GM19023 (cell line): Measurements from ENCODE around the gene ANK3.

ENCODE experiments used
- ATAC-seq: cut with Tn5 transposase; IDR thresholded peaks from one replicate; pipeline ENCODE4 v1.9.1; 2021; ENCODE audit warnings: mild to moderate bottlenecking, moderate library complexity; ENCODE audit not compliant: unreplicated experiment

ANK3 gene

GRCh38 chr10:60348982-60349381, 40.7 kb downstream of the ANK3 start:
- ATAC-seq, result no peak

GRCh38 chr10:60347270-60347669, 42.4 kb downstream of the ANK3 start:
- ATAC-seq, result no peak

GRCh38 chr10:60346661-60347060, 43.0 kb downstream of the ANK3 start:
- no peak for ATAC-seq

- no peak for ATAC-seq
Measured at GRCh38 chr10:60343254-60343653, 46.4 kb downstream of the ANK3 start.

- no peak for ATAC-seq
Measured at GRCh38 chr10:60341969-60342368, 47.7 kb downstream of the ANK3 start.

GRCh38 chr10:60340973-60341372, 48.7 kb downstream of the ANK3 start:
- no peak for ATAC-seq

GRCh38 chr10:60339757-60340156, 49.9 kb downstream of the ANK3 start:
- no peak for ATAC-seq

- no peak for ATAC-seq
Measured at GRCh38 chr10:60338786-60339185, 50.9 kb downstream of the ANK3 start.

- ATAC-seq, result no peak
Measured at GRCh38 chr10:60338002-60338564, 51.6 kb downstream of the ANK3 start.

GRCh38 chr10:60336901-60337630, 52.6 kb downstream of the ANK3 start:
- no peak for ATAC-seq

- ATAC-seq, result no peak
Measured at GRCh38 chr10:60335708-60336107, 54.0 kb downstream of the ANK3 start.

- ATAC-seq, result no peak
Measured at GRCh38 chr10:60334991-60335390, 54.7 kb downstream of the ANK3 start.

GRCh38 chr10:60332371-60332770, 57.3 kb downstream of the ANK3 start:
- ATAC-seq, result no peak

GRCh38 chr10:60331886-60332285, 57.8 kb downstream of the ANK3 start:
- ATAC-seq, result no peak

- no peak for ATAC-seq
Measured at GRCh38 chr10:60323162-60323561, 66.5 kb downstream of the ANK3 start.

- no peak for ATAC-seq
Measured at GRCh38 chr10:60320666-60321065, 69.0 kb downstream of the ANK3 start.

GRCh38 chr10:60316029-60316428, 73.6 kb downstream of the ANK3 start:
- ATAC-seq, result no peak

GRCh38 chr10:60315311-60315710, 74.4 kb downstream of the ANK3 start:
- no peak for ATAC-seq

GRCh38 chr10:60314069-60314940, 75.4 kb downstream of the ANK3 start:
- no peak for ATAC-seq

GRCh38 chr10:60313589-60313952, 76.1 kb downstream of the ANK3 start:
- ATAC-seq, result no peak

GRCh38 chr10:60312818-60313588, 76.7 kb downstream of the ANK3 start:
- no peak for ATAC-seq
